Activated B cell treated with CpG ODN at 0.5 μM for 24 hours (primary cell): Measurements from ENCODE around the gene RNF145. TPM values are rescaled to one million over a fixed set of nuclear protein-coding genes. Genes with fewer than 3 reads are reported as not detected.

Source experiments
- ATAC-seq: fragments of 200-7000 bp; cut with Tn5 transposase; one replicate; pipeline ENCODE4 v1.10.0; 2021; ENCODE audit warnings: low read depth, mild to moderate bottlenecking, moderate library complexity
- CTCF ChIA-PET: fragments of 350-600 bp; sonication (Branson Sonifier 250); formaldehyde crosslinking; loops from one replicate; lab custom pipeline; 2021; ENCODE audit warnings: antibody characterized with exemption; lab: Charles Lee
- POLR2A ChIA-PET: fragments of 350-600 bp; sonication (Branson Sonifier 250); formaldehyde crosslinking; loops from one replicate; lab custom pipeline; 2021; ENCODE audit warnings: antibody characterized with exemption; lab: Charles Lee
- DNase-seq: peaks from one replicate; pipeline ENCODE4 v3.0.0; 2022
- H3K27ac Mint-ChIP-seq: one replicate; pipeline ENCODE4 v1.8.0; 2020; ENCODE audit warnings: mixed read lengths
- H3K27me3 Mint-ChIP-seq: one replicate; pipeline ENCODE4 v1.8.0; 2021; ENCODE audit warnings: mixed read lengths
- H3K36me3 Mint-ChIP-seq: one replicate; pipeline ENCODE4 v1.8.0; 2021; ENCODE audit warnings: low read depth, mixed read lengths
- H3K4me1 Mint-ChIP-seq: one replicate; pipeline ENCODE4 v1.8.0; 2021; ENCODE audit warnings: mixed read lengths
- H3K4me3 Mint-ChIP-seq: one replicate; pipeline ENCODE4 v1.8.0; 2020; ENCODE audit warnings: mild to moderate bottlenecking, mixed read lengths
- H3K9me3 Mint-ChIP-seq: one replicate; pipeline ENCODE4 v1.8.0; 2020; ENCODE audit warnings: mixed read lengths
- intact Hi-C: fragments of 100-400 bp; cut with micrococcal nuclease; formaldehyde crosslinking; loops from one replicate; pipeline ENCODE4 v1.15.1; 2024
- total RNA-seq: library from RNA; stranded (reverse); gene quantifications from 2 replicates; pipeline ENCODE4 v1.2.3, GENCODE V29; 2022
- TF ChIP-seq, protein P1 (sequence below): fragments of 200-600 bp; IDR thresholded peaks from one replicate; pipeline ENCODE4 v1.8.0; 2022; ENCODE audit warnings: antibody characterized with exemption, mild to moderate bottlenecking

Gene RNF145
- total RNA-seq, 1 donor from 2014 or later = 66.1 TPM

DNA sequence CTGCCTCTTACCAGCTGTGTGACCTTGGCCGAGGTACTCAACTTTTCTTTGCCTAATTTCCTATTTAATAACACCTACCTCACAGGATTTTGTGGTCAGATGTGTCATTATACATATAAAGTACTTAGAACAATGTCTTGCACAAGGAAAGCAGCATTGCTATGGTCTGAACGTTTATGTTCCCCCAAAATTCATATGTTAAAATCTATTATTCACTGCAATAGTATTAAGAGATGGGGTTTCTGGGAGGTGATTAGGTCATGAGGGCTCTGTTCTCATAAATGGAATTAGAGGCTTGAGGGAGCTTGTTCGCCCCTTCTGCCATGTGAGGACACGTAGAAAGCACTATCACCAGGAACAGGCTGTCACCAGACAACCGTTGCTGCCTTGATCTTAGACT, 10.9 kb upstream of the RNF145 start:
- ATAC-seq (no peak), DNase-seq (no peak)
- POLR2A ChIA-PET = no interaction called here
- Mint-ChIP-seq H3K4me1 (no peaks in the 10 kb centered on the region), H3K4me3 (no peak overlapping the region), H3K27ac (no peak overlapping the region), H3K9me3 (no peaks in the 10 kb centered on the region), H3K36me3 (no peaks in the 10 kb centered on the region), H3K27me3 (no peaks in the 10 kb centered on the region)
- intact Hi-C loops = no loop called here
- CTCF ChIA-PET = no interaction called here
- TF ChIP-seq, protein P1, sequence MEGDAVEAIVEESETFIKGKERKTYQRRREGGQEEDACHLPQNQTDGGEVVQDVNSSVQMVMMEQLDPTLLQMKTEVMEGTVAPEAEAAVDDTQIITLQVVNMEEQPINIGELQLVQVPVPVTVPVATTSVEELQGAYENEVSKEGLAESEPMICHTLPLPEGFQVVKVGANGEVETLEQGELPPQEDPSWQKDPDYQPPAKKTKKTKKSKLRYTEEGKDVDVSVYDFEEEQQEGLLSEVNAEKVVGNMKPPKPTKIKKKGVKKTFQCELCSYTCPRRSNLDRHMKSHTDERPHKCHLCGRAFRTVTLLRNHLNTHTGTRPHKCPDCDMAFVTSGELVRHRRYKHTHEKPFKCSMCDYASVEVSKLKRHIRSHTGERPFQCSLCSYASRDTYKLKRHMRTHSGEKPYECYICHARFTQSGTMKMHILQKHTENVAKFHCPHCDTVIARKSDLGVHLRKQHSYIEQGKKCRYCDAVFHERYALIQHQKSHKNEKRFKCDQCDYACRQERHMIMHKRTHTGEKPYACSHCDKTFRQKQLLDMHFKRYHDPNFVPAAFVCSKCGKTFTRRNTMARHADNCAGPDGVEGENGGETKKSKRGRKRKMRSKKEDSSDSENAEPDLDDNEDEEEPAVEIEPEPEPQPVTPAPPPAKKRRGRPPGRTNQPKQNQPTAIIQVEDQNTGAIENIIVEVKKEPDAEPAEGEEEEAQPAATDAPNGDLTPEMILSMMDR = no peak

DNA sequence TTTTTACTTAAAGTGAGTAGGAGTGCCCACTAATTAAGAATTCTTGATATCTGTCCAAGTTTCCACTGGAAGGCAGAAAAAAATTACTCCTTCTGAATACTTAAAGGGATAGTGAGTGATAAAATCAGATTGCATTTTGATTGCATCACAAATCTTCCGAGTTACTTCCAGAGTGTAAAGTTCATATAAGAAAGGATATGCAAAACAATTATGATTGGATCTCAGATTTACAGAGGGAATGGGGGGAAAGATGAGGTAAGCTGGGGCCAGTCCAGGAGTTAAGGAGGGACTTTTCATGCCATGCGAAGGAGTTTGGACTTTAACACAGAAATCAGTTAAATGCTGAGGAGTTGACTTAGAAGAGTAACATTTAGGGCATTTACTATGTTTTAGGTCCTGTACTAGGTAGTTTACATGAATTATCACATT, 9.3 kb upstream of the RNF145 start:
- Mint-ChIP-seq H3K27me3 (no peaks in the 10 kb centered on the region), H3K36me3 (no peaks in the 10 kb centered on the region), H3K4me1 (no peaks in the 10 kb centered on the region), H3K27ac (no peak overlapping the region), H3K4me3 (no peak overlapping the region), H3K9me3 (no peaks in the 10 kb centered on the region)
- ATAC-seq (no peak), DNase-seq (no peak)
- CTCF ChIA-PET = no interaction called here
- TF ChIP-seq, protein P1 = no peak
- intact Hi-C loops = no loop called here
- POLR2A ChIA-PET = no interaction called here

DNA sequence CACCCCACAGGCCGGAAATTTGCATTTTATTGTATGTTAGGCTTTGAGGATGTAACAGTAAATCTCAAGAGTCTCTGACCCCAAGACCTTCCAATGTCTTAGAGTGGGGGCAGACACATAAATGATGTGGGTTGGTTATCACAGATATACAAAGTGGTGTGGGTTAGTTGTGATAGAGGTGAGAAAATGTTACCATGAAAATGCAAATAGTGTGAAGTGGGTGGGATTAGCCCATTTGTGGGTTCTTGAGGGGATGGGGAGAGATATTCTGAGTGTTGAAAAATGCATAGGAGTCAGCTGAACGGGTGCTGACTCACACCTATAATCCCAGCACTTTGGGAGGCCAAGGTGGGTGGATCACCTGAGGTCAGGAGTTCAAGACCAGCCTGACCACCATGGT, 7.9 kb upstream of the RNF145 start:
- intact Hi-C loops = no loop called here
- Mint-ChIP-seq H3K27ac (no peak overlapping the region), H3K9me3 (no peaks in the 10 kb centered on the region), H3K27me3 (no peaks in the 10 kb centered on the region), H3K4me1 (peaks cover 2% of the 10 kb centered on the region), H3K4me3 (no peak overlapping the region), H3K36me3 (no peaks in the 10 kb centered on the region)
- ATAC-seq = no peak
- ChIA-PET POLR2A (no interaction called here), CTCF (interaction anchor here (1.1 kb wide), 1 partner anchor 60 kb away, joined by 3 read pairs; no protein-coding TSS in a partner anchor)
- TF ChIP-seq, protein P1 = no peak
- DNase-seq = no peak

DNA sequence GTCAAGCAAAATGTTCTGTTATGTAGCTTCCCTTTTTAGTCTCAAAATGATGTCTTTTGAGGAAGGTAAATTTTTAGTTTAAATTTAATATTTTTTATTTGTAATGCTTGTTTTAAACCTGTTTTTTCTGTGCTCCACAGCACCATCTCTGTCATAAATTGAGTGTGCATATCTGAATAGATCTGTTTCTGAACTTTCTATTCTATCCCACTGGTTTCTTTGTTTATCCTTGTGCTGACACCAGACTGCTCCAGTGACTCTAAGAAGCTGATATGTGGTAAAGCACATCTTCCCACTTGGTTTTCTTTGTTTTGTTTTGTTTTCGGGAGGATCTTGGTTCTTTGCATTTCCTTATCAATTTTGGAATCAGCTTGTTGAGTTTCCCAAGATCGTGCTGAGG, 7.1 kb upstream of the RNF145 start:
- TF ChIP-seq, protein P1 = no peak
- no peak for ATAC-seq

DNA sequence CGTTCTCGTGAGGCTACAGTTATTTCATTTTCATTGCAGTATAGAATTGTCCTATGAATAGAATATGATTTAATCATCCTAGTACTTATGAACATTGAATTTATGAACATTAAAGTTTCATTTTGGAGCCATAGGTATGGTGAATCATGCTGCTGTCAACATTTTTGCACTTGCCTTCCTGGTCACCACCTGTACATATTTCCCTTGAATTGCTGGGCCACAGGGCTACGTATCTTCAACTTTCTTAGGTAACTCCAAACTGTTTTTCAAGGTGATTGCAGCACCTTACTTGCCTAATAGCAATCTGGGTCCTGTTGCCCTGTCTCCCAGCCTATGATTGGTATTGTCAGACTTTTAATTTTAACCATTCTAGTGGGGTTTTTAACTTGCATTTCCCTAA, 6.5 kb upstream of the RNF145 start:
- H3K36me3 Mint-ChIP-seq = no peaks in the 10 kb centered on the region
- H3K4me3 Mint-ChIP-seq = no peak overlapping the region
- no peaks in the 10 kb centered on the region for H3K9me3 Mint-ChIP-seq
- ATAC-seq (no peak), DNase-seq (no peak)
- TF ChIP-seq, protein P1 = no peak
- intact Hi-C loops = no loop called here
- POLR2A ChIA-PET = interaction anchor here (0.7 kb wide), 1 partner anchor 588 kb away, joined by 4 read pairs; no protein-coding TSS in a partner anchor
- no peaks in the 10 kb centered on the region for H3K27me3 Mint-ChIP-seq
- CTCF ChIA-PET = interaction anchor here (1.1 kb wide), 1 partner anchor 59 kb away, joined by 3 read pairs; no protein-coding TSS in a partner anchor
- H3K27ac Mint-ChIP-seq = no peak overlapping the region
- peaks cover 11% of the 10 kb centered on the region for H3K4me1 Mint-ChIP-seq

More for the DNA sequence above, 7.1 kb upstream of the RNF145 start:
- no peaks in the 10 kb centered on the region for H3K27me3 Mint-ChIP-seq
- ChIA-PET CTCF (interaction anchor here (1.1 kb wide), 1 partner anchor 59 kb away, joined by 3 read pairs; no protein-coding TSS in a partner anchor), POLR2A (interaction anchor here (0.6 kb wide), 1 partner anchor 1659 kb away, joined by 6 read pairs; no protein-coding TSS in a partner anchor)
- H3K9me3 Mint-ChIP-seq = no peaks in the 10 kb centered on the region
- intact Hi-C loops = no loop called here
- H3K4me3 Mint-ChIP-seq = no peak overlapping the region
- DNase-seq = no peak
- peaks cover 8% of the 10 kb centered on the region for H3K4me1 Mint-ChIP-seq
- H3K27ac Mint-ChIP-seq = no peak overlapping the region
- no peaks in the 10 kb centered on the region for H3K36me3 Mint-ChIP-seq
